HG03196 (cell line): Measurements from ENCODE around the gene RYR2.

ENCODE experiments used
- ATAC-seq: cut with Tn5 transposase; IDR thresholded peaks from one replicate; pipeline ENCODE4 v1.9.1; 2021; ENCODE audit not compliant: unreplicated experiment

RYR2 gene

GRCh38 chr1:237711281-237711680, 669.3 kb downstream of the RYR2 start:
- no peak for ATAC-seq

- ATAC-seq = no peak
Observed at GRCh38 chr1:237712082-237712481, 670.1 kb downstream of the RYR2 start.

- ATAC-seq = no peak
Observed at GRCh38 chr1:237712586-237713157, 670.7 kb downstream of the RYR2 start.

- ATAC-seq = no peak
Observed at GRCh38 chr1:237713916-237714315, 671.9 kb downstream of the RYR2 start.

- no peak for ATAC-seq
Observed at GRCh38 chr1:237717106-237717505, 675.1 kb downstream of the RYR2 start.

- ATAC-seq = no peak
Observed at GRCh38 chr1:237730826-237731350, 688.9 kb downstream of the RYR2 start.

- no peak for ATAC-seq
Observed at GRCh38 chr1:237732657-237733056, 690.7 kb downstream of the RYR2 start.

GRCh38 chr1:237736372-237737029, 694.5 kb downstream of the RYR2 start:
- no peak for ATAC-seq

GRCh38 chr1:237737448-237737847, 695.5 kb downstream of the RYR2 start:
- ATAC-seq = no peak

GRCh38 chr1:237737938-237738610, 696.1 kb downstream of the RYR2 start:
- no peak for ATAC-seq

GRCh38 chr1:237740846-237741245, 698.9 kb downstream of the RYR2 start:
- no peak for ATAC-seq

GRCh38 chr1:237745545-237745944, 703.6 kb downstream of the RYR2 start:
- no peak for ATAC-seq

- ATAC-seq = no peak
Observed at GRCh38 chr1:237748171-237748960, 706.4 kb downstream of the RYR2 start.

- ATAC-seq = no peak
Observed at GRCh38 chr1:237749122-237749521, 707.1 kb downstream of the RYR2 start.

GRCh38 chr1:237751090-237751489, 709.1 kb downstream of the RYR2 start:
- ATAC-seq = no peak

- no peak for ATAC-seq
Observed at GRCh38 chr1:237754627-237755026, 712.6 kb downstream of the RYR2 start.

GRCh38 chr1:237756304-237756967, 714.5 kb downstream of the RYR2 start:
- no peak for ATAC-seq

GRCh38 chr1:237759377-237759776, 717.4 kb downstream of the RYR2 start:
- ATAC-seq = no peak

GRCh38 chr1:237760951-237761350, 719.0 kb downstream of the RYR2 start:
- no peak for ATAC-seq

- ATAC-seq = no peak
Observed at GRCh38 chr1:237763137-237763536, 721.2 kb downstream of the RYR2 start.

GRCh38 chr1:237763751-237764150, 721.8 kb downstream of the RYR2 start:
- no peak for ATAC-seq
